ENCODE measurements around the gene IL18.
"Not testable (repeated sequence)": the region's sequence is repeated elsewhere in the genome, so short reads cannot be mapped to it uniquely, and the experiment has no call there.

Gene IL18

DNA sequence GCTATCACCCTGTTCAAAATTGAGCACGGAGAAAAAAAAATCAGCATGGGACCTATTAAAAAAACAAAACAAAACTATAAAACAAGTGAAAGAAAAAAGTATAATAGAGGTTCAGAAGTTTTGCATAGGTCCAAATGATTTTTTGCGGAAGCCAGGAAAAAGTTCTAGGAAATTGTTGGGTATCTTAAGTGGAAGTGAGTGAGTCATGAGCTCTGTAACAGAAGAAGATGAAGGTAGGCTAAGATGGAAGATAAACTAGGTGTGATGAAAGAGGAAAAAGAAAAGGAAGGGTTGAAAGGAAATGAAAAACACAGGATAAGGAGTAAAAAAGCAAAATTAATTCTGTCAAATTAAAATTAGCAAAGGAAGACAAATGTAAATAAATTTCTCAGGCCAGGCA, 49.4 kb downstream of the IL18 start:
- DNase-seq, result no peak

DNA sequence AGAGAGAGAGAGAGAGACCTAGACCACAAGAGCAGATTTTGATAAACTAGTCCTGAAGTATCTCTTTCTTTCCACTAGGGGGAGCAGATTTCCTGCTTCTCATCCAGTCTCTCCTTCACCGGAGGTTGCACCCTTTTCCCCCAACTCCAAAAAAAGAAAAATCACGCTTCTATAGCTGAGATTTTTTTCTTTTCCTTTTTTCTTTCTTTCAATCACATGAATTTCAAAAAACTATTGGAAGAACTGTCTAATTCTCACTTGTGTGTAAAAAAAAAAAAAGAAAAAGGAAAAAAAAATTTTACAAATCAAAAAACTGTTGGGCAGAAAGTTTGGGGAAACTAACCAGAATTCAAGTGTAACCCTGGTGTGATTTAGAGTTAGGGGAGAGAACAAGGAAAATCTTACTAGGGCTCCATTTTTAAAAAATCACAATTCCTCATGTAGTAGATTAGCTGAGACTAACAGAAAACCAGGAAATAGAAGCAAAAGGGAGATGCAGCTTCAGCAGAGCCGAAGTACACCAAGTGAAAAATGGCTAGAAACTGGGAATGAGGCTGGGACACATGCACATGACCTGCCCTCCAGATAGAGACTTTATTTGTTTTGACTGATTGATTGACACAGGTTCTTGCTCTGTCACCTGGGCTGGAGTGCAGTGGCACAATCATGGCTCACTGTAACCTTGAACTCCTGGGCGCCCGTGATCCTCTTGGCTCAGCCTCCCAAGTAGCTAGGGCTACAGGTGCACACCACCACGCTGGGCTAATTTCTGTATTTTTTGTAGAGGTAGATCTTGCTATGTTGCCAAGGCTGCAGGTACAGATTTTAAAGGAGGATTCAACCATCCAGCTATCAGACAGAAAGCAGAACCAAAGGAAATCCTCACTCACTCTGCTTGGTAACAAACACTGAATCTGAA, 50.1 kb downstream of the IL18 start:
- no peak for DNase-seq

- no peak for DNase-seq
Observed at GRCh38 chr11:112106070-112106469, 57.8 kb downstream of the IL18 start.

DNA sequence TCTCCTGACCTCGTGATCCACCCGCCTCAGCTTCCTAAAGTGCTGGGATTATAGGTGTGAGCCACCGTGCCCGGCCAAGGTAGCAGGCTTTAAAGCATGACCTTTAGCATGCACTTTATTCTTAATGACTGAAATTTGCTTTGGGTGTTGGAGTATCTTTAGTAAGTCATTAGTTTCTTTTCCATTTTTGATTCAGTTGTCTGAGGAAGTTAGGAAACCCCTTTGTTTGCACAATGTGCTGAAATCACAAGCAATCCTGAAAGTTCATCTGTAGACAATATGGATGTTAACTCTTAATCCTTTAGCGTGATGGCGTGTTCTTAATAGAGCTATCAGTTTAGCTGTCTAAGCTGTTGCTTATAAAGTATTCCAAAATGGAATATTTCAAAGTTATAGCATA, 60.4 kb downstream of the IL18 start:
- no peak for DNase-seq

- DNase-seq, result no peak
Observed at GRCh38 chr11:112100462-112100861, 63.4 kb downstream of the IL18 start.

GRCh38 chr11:112097734-112098528, 66.0 kb downstream of the IL18 start:
- no peak for DNase-seq

- no peak for DNase-seq
Observed at GRCh38 chr11:112096194-112096593, 67.7 kb downstream of the IL18 start.

DNA sequence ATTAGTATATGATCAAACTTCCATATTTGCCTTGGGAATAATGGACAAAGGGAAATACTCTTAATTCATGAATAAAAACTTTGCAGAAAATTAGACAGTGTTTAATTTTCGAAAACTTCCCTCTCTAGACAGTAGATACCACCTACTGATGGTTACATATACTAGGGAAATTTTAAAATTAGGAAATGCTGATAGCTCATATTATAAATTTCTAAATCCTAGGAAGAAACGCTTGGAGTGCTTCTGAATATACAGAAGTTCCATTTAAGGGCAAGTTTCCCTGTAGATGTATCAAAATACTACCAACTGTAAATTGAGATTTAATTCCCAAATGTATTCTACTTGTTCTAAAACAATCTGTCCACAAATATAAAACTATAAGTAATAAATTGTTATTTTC, 68.6 kb downstream of the IL18 start:
- DNase-seq, result not testable (repeated sequence)
